NCI-H226 (cell line): ENCODE measurements around the gene PGM1.
"Not testable (repeated sequence)": the region's sequence is repeated elsewhere in the genome, so short reads cannot be mapped to it uniquely, and the experiment has no call there.

Source experiments
- DNase-seq: peaks from one replicate; pipeline ENCODE4 v3.0.0-alpha.2; 2015

The PGM1 gene

DNA sequence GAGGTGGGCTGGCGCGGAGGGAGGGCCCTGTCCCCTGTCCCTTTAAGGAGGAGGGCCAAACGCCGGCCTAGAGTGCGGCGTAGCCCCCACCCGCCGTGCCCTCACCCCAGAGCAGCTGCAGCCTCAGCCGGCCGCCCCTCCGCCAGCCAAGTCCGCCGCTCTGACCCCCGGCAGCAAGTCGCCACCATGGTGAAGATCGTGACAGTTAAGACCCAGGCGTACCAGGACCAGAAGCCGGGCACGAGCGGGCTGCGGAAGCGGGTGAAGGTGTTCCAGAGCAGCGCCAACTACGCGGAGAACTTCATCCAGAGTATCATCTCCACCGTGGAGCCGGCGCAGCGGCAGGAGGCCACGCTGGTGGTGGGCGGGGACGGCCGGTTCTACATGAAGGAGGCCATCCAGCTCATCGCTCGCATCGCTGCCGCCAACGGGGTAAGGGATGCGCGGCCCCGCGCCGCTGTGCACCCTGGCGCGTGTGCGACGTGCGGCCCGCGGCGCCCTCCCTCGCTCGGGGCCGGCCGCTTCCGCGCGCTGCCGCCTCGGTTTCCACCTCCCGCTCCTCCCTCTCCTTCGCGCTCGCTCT, at the start of gene PGM1:
Gene PGM1, plus strand, starts transcription at position 109 of the 583 bp plus-strand sequence. Its CDS starts 78 bp downstream, at position 187.
- DNase-seq: peak; percentile 65

DNA sequence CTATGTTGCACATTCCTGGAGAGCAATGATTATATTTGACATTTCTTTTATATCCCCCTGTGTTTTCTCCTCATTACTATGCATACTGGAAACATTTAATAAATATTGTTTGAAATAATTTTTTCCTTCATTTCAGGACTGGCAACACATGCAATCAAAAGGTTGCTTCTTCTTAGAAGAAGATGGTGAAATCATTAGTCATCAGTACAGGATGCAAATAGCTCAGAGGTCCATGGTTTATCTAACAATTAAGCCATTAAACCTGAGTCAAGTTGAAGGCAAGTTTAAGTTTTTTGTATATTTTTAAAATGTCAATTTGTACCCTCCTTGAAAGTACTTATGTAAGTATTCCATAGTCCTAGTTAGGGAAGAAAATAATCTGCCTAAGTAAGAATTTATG, 47.4 kb upstream of the PGM1 start:
- DNase-seq: peak; percentile 37

DNA sequence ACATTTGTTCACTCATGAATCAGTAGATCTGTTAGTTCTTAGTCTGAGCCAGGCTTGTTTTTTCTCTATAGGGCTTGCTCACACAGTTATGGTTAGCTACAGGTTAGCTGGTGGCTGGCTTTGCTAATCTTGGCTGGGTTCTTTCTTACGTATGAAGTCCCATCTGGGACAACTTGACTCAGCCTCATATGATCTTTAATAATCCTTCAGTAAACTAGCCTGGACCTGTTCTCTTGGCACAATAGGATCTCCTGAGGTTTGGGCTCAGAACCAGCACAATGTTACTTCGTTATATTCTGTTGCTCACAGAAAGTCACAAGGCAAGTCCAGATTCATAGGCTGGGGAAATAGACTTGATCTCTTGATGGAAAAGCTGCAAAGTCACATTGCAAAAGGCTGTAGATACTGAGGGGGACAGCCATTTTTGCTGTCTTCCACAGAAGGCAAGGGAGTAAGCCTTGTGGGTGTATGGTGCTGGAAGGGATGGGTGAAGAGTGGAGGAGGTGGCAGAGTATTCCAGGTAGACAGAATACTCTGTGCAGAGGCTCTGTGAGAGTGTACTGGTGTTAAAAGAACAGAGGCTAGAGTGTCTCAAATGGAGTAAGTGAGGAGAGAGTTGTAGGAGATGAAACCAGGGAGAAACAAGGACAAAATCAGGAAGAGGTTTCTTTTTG, 45.5 kb upstream of the PGM1 start:
- no peak for DNase-seq

DNA sequence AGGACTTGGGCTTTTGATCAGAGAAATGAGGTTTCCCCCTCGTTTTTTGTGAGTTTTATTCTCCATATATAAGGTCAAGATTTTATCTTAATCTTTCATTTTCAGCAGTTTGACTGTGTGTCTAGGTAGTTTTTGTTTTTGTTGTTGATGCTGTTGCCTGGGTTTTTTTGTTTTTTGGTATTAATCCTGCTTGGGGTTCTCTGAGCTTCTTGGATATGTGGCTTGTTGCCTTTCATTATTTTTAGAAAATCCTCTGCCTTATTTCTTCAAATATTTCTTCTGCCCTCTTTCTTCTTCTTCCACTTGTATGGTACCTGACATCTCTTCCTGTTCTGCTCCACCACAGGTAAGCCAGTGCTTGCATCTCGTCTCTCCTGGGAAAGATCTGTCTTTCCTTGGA, 44.9 kb upstream of the PGM1 start:
- no peak for DNase-seq

DNA sequence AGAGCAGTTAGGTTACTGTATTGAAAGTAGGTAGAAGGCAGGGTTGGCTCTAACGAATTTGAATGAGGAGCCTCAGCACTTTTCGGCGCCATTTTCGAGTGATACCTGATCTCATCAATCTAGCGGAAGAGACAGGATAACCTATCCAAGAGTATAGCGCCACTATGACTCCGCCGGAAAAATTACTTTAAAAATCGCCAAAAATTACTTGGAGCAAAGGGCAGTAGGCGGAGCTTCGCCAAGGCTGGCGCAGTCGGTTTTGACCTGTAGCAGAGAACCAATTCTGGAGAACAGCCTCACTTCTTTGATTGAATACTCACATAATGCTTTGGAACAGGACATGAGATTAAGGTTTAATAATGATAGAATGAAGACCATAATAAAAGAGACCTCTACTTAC, 44.3 kb upstream of the PGM1 start:
- no peak for DNase-seq

DNA sequence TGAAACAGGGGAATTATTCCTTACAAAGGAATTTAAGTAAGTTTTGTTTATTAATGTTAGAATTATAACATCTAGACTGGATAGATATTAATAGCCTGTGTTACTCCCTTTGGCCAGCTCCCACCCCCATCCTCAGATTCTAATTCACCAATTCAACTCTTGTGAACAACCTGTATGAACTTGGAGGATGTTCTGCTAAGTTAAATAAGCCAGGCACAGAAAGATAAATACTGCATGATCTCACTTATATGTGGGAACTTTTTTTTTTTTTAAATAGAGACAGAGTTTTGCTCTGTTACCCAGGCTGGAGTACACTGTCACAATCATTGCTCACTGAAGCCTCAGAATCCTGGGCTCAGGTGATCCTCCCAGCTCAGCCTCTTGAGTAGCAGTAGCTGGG, 37.7 kb upstream of the PGM1 start:
- no peak for DNase-seq

DNA sequence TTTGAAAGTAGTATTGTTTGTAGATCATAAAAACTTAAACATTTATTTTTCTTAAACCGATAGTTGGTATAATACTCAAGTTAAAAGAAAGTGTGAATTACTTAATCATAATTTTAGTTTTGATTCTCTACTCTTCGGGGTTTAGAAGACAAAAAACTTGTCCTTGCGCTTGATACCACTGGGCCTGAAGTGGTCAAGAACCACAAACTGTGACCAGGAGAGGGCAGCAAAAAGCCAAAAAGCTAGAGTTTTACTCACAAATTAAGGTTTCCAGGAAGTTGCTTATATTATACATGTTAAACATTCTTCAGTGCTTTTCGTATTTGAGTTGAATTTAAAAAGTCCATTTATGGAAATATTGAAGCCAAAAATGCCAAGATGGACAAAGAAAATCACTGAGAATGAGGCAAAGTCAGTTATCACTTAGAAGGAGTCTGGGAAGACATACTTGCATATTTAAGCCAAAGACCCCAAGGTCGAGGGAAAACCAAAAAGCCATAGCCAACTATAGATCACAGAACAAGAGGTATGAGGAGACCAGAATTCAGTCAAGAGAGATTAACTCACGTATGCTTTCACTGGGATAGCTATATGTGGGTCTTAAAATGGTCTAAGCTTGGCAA, 35.7 kb upstream of the PGM1 start:
- DNase-seq: no peak

DNA sequence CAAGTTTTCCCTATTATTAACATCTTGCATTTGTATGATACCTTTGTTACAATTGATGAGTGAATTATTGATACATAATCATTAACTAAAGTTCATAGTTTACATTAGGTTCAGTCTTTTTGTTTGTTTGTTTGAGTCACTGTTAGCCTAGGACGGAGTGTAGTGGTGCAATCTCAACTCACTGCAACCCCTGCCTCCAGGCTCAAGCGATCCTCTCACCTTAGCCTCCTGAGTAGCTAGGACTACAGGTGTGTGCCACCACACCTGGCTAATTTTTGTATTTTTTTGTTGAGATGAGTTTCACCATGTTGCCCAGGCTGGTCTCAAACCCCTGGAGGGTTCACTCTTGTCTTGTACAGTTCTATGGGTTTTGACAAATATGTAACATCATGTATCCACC, 33.9 kb upstream of the PGM1 start:
- no peak for DNase-seq

DNA sequence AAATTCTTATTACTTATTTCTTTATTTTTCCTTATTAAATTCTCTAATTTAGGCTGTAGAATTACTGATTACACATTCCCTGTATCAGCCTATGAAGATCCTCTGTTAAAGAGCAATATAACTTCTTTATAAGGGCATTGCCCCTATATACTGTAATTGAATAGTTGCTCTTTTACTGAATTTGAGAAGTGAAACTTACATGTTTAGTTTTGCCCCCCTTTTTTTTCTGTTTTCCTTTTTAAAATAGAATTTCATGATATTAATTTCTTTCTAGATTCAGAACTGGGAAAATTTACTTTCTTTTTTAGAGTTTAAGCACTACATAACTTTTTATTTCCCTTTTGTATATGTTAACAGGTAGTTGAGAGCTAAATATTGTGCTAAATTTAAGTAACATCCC, 29.5 kb upstream of the PGM1 start:
- no peak for DNase-seq

DNA sequence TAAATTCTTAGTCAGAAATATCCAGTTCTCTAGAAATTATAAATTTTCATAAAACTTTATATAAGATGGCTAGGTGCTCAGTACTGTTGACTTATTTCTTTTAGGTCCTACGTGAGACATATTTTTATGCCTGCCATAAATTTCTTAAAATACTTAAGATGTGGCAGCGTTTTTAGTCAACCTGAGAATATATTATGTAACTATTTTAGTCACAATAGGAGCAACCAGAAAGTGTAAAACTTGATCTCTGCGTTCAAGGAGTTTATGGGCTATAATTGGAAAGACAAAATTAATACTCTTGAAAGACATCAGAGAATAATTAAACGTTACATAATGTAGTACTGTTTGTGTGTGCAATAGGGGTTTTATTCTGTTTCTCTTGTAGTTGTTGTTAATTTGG, 24.1 kb upstream of the PGM1 start:
- DNase-seq: no peak

DNA sequence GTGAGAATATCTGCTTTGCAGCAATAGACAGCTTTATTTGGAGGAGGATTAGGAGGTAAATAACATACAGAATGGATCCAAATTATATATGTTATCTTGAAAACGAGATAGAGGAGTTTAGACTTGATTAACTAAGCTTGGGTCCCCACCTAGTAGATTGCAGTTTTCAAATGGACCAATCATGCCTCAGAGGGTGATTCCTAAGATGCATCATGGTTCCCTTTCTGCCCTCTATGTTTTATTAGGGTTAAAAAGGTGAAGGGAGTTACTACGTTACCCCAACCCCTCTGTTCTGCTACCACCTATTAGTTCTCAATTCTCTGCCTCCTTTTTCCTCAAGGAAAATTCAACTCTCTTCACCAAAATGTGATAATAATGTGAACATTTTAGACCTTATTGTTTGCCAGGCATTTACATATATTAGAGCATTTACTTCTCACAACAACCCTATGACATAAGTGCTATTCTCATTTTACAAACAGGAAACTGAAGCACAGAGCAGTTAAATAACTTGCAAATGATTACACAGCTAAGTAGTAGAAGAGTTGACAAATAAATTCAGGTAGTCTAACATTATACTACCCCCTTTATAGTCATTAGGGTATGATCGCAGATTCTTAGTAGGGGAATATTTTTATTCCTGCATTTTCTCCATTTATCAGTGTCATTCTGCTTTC, 23.4 kb upstream of the PGM1 start:
- DNase-seq: no peak

DNA sequence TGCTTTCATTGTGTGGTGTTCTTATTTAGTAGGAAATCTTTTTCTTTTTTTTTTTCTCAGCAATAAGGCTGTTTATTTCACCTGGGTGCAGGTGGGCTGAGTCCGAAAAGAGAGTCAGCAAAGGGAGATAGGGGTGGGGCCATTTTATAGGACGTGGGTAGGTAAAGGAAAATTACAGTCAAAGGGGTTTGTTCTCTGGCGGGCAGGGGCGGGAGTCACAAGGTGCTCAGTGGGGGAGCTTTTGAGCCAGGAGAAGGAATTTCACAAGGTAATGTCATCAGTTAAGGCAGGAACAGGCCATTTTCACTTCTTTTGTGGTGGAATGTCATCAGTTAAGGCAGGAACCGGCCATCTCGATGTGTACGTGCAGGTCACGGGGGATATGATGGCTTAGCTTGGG, 20.5 kb upstream of the PGM1 start:
- not testable (repeated sequence) for DNase-seq

DNA sequence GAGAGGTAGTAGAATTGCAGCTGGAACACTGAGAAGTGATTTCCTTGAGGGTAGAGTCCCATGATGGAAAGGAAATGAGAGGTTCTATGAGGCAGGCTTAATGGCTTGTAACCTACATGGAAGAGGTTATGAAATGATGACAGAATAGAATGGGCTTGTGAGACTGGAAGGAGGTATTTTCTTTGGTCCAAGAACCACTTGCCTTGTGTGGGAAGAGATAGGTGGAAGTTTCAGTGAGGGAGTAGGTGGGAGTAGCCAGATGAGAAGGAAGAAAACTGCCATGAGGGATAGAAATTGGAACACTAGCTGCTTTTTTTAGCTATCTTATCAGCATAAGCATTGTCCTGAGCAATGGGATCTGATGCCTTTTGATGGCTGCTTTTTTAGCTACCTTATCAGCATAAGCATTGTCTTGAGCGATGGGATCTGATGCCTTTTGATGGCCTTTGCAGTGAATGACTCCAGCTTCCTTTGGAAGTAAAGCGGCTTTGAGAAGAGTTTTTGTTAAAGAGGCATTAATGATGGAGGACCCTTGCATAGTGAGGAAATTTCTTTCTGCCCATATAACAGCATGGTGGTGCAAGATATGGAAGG, 18.9 kb upstream of the PGM1 start:
- peak; percentile 15 for DNase-seq

DNA sequence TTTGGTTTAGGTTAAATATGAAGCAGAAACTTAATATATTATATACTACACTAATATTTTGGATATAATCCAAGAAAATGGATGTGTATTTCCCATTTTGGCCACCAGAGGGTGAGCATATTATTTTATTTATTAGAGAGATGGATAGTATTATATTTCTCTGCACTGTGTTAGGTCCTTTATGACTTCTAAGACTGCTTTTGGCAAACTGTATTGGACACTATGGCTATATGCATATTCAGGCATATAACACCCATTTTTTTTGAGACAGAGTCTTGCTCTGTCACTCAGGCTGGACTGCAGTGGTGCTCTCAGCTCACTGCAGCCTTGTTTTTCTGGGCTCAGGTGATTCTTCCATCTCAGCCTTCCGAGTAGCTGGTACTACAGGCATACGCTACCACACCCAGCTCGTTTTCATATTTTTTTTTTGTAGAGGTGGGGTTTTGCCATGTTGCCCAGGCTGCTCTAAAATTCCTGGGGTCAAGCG, 17.8 kb upstream of the PGM1 start:
- no peak for DNase-seq

DNA sequence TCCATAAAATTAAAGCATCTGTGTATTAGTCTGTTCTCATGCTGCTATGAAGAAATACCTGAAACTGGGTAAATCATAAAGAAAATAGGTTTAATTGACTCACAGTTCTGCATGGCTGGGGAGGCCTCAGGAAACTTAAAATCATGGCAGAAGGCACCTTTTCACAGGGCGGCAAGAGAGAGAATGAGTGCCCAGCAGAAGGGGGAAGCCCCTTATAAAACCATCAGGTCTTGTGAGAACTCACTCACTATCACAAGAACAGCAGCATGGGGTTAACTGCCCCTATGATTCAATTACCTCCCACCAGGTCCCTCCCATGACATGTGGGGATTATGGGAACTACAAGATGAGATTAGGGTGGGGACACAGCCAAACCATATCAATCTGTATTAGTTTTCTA, 6.9 kb upstream of the PGM1 start:
- DNase-seq: not testable (repeated sequence)

DNA sequence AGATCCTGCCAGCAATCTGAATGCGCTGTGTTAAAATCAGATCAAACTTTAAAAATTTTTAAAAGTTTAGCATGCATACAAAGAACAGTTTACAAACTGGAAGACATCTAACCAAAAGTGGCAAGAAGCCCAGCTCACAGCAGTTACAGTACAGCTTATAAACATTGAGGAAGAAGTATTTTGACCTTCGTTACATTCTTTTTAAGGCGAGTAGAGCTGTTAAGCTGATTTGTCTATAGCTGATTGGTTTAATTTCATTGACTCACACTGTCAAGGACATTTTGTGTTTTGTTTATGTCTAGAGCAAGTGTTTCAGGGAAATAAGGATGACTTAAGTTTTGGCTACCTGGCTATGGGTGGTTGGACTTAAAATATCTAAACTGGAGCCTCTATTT, 3.0 kb upstream of the PGM1 start:
- DNase-seq: no peak

DNA sequence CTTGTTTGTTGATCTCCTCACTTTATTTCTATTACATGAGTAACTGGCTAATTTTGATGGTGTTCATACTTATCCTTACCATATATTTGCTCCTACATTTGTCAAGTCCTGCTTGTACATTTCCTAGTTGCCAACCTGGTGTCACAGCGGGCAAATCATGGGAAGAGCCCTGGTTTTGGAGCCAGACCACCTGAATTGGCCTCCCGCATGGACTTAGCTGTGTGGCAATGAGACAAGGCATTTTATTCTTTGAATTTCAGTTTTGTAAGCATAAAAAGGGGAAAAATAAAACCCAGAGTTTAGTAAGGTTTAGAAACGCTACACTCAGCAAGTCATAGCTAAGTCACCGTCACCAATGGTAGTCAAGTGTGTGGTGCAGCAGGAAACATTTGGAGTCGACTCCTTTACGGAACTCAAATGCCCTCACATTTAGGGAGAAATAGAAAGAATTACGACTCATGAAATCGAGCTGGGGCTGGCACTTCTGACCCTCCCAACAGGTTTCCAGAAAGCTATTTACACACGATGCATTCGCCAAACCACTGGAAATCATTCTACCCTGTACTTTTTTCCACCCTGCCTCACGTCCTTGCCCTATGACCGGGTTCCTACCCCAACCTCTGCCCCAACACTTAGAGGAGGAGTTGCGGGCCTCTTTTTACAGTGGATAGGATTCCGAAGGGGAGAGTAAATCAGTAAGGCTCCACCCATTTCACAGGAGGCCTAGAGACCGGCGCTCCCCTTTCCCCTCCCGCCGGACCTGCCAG, 492 bp upstream of the PGM1 start:
- DNase-seq: peak; percentile 9

DNA sequence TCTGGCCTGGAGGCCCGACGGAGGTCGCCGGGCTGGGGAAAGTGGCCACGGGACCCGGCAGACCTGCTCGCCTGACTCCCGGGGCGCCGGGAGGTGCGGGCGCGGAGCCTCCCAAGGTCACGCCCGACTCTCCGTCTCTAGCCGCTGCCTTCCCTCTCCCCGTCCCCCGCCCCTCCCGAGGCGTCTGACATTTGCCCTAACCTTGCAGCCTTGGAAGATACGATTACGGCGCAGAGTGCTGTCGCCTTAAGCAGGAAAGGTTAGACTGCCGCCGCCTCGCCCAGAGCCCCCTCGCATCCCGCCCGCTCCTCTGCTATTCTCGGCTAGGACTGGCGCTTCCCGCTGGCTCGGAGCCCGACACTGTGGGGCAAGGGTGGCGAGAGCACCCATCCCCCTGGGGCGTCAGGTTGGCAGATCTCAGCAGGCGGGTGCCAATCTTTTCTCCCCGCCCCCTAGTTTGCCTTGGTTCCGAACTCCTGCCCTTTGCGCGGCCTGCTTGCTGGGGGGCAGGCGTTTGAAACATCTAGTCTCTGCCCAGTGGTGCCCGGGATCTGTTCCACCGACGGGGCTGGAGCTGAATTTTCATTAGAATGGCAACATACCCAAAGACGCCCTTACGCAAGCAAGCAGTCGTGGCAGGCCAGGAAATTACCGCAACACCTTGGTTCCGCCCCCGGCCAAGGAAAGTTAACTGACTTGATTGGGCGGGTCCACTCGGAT, 835 bp downstream of the PGM1 start:
- peak; percentile 91 for DNase-seq

DNA sequence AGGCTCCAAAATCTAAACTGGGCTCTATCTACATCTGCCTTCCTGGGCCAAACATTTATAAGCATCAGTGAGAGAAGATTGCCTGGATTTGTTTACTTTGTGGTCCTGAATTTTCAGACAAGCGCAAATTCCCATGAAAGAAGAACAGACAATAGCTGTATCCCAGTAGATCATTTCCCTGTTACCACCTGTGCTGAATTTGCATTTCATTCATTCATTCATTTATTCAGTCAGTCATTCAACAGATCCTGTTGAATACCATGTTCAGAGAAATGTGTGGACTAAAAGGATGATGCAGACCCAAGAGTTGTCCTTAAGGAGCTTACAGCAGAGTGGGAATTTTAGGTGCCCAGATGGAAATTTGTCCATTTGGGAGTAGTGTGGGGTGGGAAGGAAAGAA, 2.2 kb downstream of the PGM1 start:
- DNase-seq: no peak

DNA sequence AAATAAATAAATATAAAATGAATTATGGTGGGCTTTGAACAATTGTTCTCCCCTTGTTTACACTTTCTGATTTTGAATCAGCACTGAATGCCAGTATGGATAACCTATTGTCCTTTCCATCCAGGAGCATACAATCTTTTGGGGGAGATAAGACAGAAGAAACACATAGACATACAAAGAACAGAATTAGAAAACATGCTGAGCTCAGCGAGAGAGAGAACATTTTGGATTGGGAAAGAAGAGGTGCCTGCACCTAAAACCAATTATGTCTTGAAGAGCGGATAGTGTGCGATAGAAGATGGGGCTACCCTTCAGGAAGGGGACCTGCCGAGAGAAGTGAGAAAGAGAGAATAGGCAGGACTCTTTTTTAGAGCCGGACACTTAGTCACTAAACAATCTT, 6.6 kb downstream of the PGM1 start:
- no peak for DNase-seq

DNA sequence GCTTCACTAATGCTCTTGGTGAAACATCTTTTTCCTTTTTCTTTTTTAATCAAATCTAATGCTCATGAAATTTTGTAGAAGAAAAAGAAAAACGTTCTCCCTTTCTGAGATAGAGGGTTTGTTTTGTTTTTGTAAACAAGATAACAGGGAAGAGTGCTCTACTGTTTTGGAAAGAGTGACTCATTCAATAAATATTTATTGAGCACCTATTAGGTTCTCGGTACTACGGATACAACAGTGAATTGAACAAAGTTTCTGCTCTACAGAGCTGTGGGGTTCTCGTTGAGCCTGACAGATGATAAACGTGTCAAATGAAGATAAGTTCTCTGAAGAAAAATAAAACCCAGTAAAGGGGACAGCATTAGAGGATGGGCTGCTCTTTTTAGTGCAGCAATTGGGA, 7.0 kb downstream of the PGM1 start:
- DNase-seq: no peak

DNA sequence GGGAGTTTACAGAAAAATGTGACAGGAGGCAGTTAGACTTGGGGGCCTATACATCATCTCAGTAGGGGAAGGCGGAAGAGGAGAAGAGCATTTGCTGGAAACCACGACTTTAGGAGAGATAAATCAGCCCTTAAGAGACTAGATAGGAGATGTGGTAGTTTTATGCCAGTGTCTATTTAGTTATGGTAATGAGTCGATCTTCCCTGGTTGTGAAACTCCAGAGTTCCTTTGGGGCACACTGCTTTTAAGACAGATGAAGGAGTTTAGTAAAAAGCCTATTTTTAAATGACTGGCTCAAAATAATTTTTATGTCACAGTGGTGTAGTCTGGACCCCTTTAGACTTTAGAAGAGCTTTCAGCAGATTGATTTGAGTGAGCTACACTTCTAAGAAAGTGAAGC, 7.8 kb downstream of the PGM1 start:
- DNase-seq: no peak
